ENCODE measurements around the gene GINS1.
"Not testable (repeated sequence)": the region's sequence is repeated elsewhere in the genome, so short reads cannot be mapped to it uniquely, and the experiment has no call there.

GINS1 gene

GRCh38 chr20:25389858-25390537 lies 17.5 kb upstream of the GINS1 start:
- DNase-seq (ENCODE audit: low read depth in 2 of 2) = peak in 1 of 2 donors; percentile 31

- DNase-seq (ENCODE audit: low read depth in 2 of 2) = peak; percentile 91 to 92
Observed at GRCh38 chr20:25390538-25391528, 16.6 kb upstream of the GINS1 start, which contains the start of gene ABHD12. Gene ABHD12 (minus strand): TSS chr20:25390835. CDS start chr20:25390703, 132 bp downstream.

GRCh38 chr20:25394276-25394675 lies 13.2 kb upstream of the GINS1 start:
- no peak for DNase-seq (ENCODE audit: low read depth in 2 of 2)

GRCh38 chr20:25394996-25395395 lies 12.5 kb upstream of the GINS1 start:
- DNase-seq (ENCODE audit: low read depth in 2 of 2) = no peak

GRCh38 chr20:25397096-25397495 lies 10.4 kb upstream of the GINS1 start:
- no peak for DNase-seq (ENCODE audit: low read depth in 2 of 2)

- DNase-seq (ENCODE audit: low read depth in 2 of 2) = no peak
Observed at GRCh38 chr20:25397821-25398220, 9.7 kb upstream of the GINS1 start.

- DNase-seq (ENCODE audit: low read depth in 2 of 2) = no peak
Observed at GRCh38 chr20:25398376-25399036, 9.0 kb upstream of the GINS1 start.

GRCh38 chr20:25399037-25399430 lies 8.4 kb upstream of the GINS1 start:
- no peak for DNase-seq (ENCODE audit: low read depth in 2 of 2)

- DNase-seq (ENCODE audit: low read depth in 2 of 2) = not testable (repeated sequence)
Observed at GRCh38 chr20:25400291-25400732, 7.2 kb upstream of the GINS1 start.

GRCh38 chr20:25402583-25402982 lies 4.9 kb upstream of the GINS1 start:
- no peak for DNase-seq (ENCODE audit: low read depth in 2 of 2)

GRCh38 chr20:25408170-25408547 lies 686 bp downstream of the GINS1 start:
- no peak for DNase-seq (ENCODE audit: low read depth in 2 of 2)

- no peak for DNase-seq (ENCODE audit: low read depth in 2 of 2)
Observed at GRCh38 chr20:25408890-25409289, 1.4 kb downstream of the GINS1 start.

GRCh38 chr20:25418776-25419175 lies 11.3 kb downstream of the GINS1 start:
- DNase-seq (ENCODE audit: low read depth in 2 of 2) = no peak

GRCh38 chr20:25421102-25421501 lies 13.6 kb downstream of the GINS1 start:
- DNase-seq (ENCODE audit: low read depth in 2 of 2) = no peak

- no peak for DNase-seq (ENCODE audit: low read depth in 2 of 2)
Observed at GRCh38 chr20:25422032-25422431, 14.6 kb downstream of the GINS1 start.

- DNase-seq (ENCODE audit: low read depth in 2 of 2) = no peak
Observed at GRCh38 chr20:25424536-25424935, 17.1 kb downstream of the GINS1 start.

GRCh38 chr20:25437153-25437581 lies 29.7 kb downstream of the GINS1 start:
- no peak for DNase-seq (ENCODE audit: low read depth in 2 of 2)

GRCh38 chr20:25439328-25439727 lies 31.9 kb downstream of the GINS1 start:
- DNase-seq (ENCODE audit: low read depth in 2 of 2) = no peak

GRCh38 chr20:25444556-25444955 lies 37.1 kb downstream of the GINS1 start:
- no peak for DNase-seq (ENCODE audit: low read depth in 2 of 2)

- DNase-seq (ENCODE audit: low read depth in 2 of 2) = no peak
Observed at GRCh38 chr20:25447671-25448070, 40.2 kb downstream of the GINS1 start.

- DNase-seq (ENCODE audit: low read depth in 2 of 2) = no peak
Observed at GRCh38 chr20:25452333-25452732, 44.9 kb downstream of the GINS1 start.
